SKM-1 treated with dmso at 0.1 percent for 144 hours (cell line): ENCODE data around the gene PRR36.
A peak's percentile ranks its signal among the peaks of the same experiment; 100 is the strongest.

Experiments
- DNase-seq: peaks from one replicate; lab custom pipeline; 2025; ENCODE audit not compliant: unreplicated experiment; lab: John Stamatoyannopoulos, UW

PRR36 gene

DNA sequence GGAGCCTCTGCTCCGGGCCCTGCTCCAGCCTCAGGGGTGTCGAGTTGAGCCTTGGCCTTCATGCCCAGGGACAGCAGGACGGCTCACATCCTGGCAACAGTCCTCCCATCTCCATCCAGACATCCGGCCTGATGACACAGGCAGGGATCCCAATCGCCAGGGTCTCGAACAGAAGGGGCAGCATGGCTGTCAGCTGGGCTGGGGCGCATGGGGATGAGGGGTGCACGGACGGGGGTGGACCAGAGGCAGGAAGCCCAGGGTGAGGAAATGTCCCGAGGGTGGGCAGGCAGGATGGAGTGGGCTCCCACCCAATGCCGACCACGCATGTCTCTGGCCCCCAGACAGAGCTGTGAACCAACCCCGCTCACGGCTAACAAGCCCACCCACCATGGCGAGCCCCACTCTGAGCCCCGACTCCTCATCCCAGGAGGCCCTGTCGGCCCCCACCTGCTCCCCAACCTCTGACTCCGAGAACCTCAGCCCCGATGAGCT lies 28.0 kb downstream of the PRR36 start:
- no peak for DNase-seq

DNA sequence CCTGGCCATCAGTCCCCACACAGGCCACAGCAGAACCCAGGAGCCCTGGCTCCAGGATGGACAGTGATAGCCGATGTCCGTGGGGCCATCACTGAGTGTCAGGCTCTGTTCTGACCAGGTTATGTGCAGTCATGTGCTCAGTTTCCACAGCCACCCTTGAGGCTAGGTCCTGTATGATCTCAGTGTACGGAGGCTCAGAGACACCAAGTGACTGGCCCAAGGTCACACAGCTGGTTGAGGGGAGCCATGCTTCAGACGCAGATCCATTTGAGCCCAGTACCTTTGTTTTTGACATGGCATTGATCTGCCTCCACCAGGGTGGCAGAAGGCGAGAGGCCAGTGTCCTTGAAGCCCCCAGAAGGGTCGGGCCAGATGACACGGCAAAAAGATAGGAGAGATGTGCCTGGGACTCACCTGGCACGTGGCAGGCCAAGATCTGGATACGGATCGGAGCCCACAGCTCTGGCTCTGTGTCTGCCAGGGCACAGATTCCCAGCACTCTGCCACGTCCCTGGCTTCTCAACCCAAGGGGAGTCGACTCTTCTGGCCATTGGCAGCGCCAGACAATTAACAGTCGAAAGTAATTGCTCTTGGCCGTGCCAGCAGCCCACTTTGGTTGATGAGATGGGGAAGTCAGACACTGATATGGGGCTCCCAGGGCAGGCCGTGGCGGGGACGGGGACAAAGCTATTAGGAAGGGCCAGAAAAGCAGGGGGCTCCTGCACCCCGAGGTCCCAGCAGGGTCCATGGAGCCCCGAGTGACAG lies 28.6 kb downstream of the PRR36 start:
- no peak for DNase-seq

DNA sequence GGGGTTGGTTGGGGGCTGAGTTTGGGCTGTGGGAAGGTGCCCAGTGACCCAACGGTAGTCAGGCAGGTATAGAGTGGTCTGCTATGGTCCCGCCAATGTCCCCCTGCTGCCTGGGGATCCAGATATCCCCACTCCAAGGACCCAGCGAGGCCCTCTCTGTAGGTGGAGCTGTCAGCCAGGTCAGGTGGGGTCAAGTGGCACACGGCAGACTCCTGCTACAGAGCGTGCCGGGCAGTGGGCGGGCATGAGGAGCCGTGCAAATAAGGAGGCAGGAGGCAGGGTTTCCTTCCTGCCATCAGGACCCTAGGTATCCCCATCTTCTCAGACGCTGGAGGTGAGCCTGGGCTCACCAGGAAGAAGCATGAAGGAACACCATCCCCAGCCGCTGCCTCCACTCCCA lies 29.2 kb downstream of the PRR36 start:
- DNase-seq = no peak

DNA sequence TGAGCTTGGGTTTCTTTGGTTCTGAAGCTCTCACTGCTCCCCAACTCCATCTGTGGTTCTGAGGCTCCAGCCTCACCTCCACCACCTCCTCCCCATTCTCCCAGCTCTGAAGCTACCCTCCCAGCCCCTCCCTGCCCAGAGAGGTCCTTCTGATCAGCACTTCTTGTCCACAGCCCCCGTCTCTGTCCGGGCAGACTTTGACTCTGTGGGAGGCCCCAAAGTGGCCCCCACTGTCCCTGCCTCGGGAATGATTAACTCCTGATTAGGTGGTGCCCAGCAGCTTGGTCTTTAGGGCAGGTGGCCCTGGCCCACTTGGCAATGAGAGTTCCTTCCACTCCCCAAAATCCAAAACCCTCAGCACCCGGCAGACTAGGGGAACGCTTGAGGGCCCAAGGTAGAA lies 29.8 kb downstream of the PRR36 start:
- no peak for DNase-seq

DNA sequence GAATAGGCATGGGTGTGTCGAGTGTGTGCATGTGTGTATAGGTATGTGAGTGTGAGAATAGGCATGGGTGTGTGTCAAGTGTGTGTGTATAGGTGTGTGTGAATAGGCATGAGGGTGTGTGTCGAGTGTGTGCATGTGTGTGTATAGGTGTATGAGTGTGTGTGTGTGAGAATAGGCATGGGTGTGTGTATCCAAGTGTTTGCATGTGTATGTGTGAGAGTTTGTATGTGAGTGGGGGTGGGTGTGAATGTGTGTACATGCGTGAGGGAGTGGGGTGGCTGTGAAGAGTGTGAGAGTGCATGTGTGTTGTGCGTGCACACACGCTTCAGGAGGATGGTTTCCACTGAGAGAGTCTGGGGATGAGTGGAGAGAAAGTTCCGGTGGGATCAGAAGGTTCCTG lies 30.7 kb downstream of the PRR36 start:
- no peak for DNase-seq

DNA sequence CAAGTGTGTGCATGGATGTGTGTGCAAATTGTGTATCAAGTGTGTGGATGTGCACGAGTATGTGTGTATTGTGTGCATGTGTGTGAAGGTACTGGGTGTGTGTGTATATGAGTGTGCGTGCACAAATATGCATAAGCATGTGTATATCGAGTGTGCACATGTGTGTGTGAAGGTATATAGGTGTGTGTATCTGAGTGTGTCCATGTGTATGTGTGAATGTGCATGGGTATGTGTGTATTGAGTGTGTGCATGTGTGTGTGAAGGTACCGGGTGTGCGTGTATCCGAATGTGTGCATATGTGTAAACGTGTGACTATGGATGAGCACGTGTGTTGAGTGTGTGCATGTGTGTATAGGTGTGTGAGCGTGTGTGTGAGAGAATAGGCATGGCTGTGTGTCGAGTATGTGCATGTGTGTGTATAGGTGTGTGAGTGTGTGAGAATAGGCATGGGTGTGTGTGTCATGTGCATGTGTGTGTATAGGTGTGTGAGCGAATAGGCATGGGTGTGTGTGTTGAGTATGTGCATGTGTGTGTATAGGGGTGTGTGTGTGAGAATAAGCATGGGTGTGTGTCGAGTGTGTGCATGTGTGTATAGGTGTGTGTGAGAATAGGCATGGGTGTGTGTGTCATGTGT lies 31.4 kb downstream of the PRR36 start:
- DNase-seq = no peak

DNA sequence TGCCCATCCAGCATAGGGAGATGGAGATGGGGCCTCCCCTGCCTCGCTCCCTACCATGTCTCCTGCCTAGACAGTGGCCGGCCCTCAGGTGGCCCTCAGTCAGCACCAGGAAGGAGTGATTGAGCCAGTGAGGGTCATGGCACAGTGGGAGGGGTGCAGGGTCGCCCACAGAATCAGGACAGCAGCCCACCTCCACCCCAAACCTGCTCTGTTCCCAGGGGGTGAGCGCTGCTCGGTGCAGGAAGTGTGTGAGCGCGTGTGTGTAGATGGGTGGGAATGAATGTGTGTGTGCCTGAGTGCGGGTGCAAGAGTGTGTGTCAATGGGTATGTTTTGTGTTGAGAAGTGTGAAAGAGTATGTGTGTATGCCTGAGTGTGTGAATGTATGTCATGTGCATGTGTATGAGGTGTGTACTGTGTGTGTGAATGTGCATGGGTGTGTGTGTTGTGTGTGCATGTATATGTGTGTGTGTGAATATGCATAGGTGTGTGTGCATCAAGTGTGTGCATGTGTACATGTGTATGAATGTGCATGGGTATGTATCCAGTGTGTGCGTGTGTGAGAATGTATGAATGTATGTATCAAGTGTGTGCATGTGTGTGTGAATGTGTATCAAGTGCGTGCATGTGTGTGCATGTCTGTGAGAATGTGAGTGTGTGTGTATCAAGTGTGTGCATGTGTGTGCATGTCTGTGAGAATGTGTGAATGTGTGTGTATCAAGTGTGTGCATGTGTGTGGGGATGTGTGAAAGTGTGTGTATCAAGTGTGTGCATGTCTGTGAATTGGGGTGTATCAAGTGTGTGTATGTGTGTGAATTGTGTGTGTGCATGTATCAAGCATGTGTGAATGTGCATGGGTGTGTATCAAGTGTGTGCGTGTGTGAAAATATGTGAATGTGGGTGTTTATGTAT lies 32.2 kb downstream of the PRR36 start:
- DNase-seq = no peak

DNA sequence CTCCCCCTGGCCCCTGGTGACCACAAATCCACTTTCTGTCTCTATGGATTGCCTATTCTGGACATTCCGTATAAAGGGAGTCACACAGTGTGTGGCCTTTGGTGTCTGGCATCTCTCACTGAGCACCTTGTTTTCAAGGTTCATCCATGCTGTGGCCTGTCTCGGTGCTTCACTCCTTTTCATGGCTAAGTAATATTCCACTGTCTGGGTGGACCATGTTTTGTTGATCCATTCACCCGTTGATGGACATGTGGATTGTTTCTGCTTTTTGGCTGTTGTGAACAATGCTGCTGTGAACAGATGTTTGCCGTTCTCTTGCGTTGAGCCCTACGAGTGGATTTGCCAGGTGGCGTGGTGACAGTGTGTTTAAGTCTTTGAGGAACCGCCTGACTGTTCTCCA lies 33.6 kb downstream of the PRR36 start:
- DNase-seq = no peak

DNA sequence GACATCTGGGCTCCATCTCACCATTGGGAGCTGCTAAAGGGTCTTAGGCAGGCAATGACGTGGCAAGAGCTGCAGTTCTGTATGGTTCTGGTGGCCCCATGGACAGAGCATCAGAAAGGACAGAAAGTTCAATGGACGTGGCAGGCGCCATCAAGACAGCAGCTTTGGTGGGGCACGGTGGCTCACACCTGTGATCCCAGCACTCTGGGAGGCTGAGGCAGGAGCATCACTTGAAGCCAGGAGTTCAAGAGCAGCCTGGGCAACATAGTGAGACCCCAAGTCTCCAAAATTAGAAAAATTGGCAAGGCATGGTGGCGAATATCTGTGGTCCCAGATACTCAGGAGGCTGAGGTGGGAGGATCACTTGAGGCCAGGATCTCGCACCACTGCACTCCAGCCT lies 34.7 kb downstream of the PRR36 start:
- DNase-seq = no peak

DNA sequence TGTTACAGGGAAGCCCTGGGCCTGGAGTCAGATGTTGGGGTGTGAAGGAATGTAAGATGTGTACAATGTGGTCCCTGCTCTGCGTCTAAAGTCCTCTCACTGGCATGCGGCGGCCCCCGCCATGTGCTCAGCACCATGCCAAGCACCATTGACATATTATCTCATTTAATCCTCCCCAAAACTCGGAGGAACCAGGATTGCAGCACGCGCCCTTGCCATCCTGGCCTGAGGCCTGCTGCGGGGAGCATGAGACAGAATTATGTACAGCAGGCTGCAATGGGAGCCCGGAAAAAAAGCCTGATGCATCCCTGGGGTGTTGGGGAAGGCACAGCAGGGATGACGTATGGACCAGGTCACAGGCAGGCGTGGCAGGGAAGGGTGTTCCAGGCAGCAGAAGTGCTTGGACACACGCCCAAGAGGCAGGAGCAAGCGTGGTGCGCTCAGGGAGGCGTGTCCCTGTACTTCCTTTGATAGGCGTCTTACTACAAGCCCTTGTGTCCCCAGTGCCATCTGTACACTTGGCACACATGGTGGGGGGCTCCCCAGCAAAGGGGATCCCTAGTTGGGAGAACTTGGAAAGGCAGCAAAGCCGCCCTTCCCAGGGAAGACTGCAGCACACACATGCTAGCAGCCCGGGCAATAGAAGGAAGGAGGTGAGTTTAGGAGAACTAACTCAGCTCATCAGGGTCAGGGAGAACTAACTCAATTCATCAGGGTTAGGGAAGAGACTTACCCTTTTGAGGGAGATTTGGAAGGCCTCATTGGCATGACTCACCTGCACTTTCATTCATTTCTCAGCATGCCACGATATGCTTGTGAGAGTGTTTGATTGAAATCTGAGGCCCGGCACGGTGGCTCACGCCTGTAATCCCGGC lies 40.7 kb downstream of the PRR36 start:
- no peak for DNase-seq

DNA sequence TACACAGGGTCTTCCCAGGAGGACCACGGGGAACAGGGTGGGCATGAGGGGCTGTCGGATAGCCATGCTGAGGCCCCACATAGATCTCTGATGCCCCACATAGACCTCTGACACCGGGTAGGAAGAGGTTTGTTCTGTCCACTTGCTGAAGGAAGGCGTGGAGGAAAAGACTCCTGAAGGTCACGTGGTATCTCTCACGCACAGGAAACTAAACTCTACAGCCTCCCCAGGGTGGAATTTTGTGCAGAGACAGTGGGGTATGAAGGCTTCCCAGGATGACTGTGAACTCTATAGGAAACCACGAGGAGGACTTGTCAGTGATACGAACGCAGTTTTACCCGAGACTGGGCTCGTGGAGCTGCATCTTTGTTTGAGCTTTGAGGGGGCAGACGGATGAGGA lies 41.4 kb downstream of the PRR36 start:
- no peak for DNase-seq

DNA sequence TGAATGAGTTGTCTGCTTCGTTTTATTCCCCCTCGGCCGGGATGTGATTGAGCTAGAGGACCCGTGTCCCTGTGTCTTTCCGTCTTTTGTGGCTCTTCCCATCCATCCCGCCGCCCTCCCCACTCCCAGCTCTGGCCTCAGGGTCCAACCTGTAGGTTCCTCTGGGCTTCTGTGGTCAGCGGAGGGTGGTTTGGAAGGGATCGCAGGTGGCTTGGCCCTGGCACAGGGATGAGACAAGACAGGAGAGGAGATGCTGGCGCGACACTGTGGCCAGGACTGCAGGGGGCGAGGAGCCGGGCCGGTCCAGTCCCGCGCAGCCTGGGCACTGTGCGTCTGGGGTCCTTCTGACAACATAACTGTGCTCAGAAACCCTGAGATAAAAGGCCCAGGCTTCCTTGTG lies 42.2 kb downstream of the PRR36 start:
- no peak for DNase-seq

DNA sequence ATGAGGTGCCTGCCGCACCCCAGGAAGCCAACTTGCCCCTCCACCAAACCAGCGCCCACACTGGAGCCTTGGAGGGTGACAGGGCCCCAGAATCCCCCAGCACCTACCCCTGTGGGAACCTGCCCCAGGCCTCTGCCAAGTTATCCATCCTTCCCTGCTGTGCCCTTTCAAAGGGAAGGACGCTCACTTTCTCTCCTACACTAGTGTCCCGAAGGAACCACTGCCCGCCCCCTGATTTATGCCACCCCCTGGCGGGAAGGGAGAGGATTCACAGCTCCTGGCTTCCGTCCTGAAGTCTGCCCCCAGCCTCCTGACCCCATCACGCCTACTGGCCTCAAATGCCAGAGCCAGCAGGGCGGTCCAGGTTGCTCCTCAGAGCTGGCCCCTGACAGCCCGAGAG lies 42.7 kb downstream of the PRR36 start:
- no peak for DNase-seq

DNA sequence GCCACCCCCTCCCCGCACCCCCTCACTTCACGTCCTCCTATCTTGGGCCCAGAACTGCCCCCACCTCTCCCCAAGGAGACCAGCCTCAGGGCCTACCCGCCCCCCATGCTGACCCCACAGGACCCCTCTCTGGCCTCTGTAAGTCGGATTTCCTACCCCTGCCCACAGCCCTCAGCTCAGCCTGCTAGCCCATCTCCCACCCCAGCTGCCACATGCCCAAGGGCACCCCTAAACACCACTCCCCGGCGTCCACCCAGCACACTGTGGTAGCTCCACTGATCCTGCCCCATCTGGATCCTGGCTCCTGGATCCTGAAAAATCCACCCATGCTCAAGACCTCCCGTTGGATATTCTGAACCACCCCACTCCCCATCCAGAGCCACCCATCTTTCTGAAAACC lies 43.4 kb downstream of the PRR36 start:
- no peak for DNase-seq

DNA sequence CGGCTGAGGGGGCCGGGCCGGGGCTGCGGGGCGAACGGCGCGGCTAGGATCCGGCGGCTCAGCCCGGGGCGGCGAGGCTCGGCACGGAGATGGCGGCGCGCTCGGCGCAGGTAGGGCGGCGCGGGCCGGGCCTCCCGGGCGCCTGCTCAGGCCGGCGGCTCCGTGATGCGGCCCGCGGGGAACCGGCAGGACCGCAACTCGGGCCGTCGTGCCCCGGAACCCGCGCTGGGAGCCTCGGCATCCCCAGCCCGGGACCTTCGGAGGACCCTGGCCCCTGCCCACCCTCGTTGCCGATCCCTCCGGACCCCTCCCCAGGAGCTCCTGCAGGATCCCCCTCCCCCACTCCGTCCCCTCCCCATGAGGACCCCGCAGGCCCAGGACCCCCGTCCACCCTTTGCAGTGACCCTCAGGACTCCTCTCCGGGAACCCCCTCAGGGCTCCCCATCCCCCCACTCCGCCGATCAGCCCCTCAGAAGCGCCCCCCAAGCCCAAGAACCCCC lies 43.9 kb downstream of the PRR36 start:
- DNase-seq = no peak

DNA sequence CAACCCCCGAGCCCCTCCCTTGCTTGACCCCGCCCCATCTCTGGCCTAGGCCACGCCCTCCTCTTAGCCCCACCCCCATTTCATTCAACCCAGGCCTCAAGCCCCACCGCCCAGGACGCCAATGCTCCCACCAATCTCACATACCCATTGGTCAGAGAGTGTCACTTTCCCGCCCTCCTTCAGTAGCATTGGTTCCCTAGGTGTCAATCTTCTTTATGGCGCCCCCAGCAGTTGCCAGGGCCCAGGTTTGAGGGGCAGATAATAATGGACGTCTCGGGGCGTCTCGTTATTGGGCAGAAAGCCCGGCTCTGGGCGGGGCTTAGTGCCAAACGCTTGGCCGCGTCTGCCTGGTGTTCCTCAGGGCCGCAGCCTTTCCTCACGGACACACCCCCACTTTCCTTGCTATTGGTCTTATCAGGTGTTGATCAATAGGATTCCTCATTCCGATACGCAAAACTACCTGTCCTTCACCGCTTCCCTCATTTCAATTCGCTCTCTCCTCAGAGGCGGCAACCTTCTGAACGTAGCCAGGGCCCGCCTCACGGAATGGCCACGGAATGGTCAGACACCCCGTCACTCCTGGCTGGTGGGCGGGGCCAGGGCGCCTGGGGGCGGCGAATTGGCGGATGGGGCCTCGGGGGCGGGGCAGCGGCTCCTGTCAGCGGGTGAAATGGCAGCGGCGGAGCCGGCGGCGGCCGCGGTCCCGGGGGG lies 44.5 kb downstream of the PRR36 start, which contains the start of gene EVI5L:
Gene EVI5L (plus strand): TSS at position 658 of the 711 bp plus-strand sequence. CDS start 16,325 bp downstream, outside the sequence.
- DNase-seq = peak; percentile 100

DNA sequence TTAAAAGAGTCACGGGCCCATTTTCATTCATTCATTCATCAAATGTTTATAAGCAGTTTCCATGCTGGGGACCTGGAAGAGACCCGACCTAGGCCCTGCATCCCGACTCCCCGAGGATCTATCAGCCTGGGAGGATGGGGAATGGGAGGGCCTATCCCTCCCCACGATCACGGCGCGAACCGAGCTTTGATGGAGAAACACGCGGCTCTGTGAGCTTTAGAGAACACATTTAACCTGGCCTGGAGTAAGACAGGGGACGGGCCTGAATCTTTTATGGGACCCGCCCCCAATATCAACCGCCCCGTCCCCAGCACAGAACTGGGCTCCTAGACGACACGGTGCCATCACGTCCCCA lies 45.0 kb downstream of the PRR36 start:
- DNase-seq = no peak

DNA sequence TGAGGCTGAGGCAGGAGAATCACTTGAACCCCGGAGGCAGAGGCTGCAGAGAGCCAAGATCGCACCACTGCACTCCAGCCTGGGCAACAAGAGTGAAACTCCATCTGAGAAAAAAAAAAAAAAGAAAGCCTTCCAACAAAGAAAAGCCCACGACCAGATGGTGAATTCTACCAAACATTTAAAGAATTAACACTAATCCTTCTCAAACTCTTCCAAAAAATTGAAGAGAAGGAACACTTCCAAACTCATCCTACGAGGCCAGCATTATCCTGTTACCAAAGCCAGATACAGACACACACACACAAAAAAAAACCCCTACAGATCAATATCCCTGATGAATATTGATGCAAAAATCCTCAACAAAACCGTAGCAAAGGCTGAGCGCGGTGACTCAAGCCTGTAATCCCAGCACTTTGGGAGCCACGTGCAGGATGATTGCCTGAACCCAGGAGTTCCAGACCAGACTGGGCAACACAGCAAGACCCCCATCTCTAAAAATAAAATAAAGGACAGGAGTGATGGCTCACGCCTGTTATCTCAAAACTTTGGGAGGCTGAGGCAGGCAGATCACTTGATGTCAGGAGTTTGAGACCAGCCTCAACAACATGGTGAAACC lies 50.4 kb downstream of the PRR36 start:
- no peak for DNase-seq

DNA sequence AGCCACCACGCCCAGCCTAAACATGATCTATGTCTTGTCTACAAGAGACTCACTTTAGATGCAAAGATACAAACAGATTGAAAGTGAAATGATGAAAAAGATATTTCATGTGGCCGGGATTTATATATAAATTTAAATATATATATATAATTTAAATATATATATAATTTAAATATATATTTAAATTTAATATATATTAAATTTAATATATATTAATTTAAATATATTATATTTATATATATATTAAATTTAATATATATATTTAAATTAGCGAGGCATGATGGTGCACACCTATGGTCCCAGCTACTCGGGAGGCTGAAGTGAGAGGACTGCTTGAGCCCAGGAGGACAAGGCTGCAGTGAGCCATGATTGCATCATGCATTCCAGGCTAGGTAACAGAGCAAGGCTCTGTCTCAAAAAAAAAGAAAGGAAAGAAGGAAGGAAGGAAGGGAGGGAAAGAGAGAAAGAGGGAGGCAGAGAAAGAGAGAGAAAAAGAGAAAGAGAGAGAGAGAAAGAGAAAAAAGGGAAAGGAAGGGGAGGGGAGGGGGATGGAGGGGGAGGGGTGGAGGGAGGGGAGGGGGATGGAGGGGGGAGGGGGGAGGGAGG lies 51.2 kb downstream of the PRR36 start:
- no peak for DNase-seq
